Adrenal gland (tissue), 5 donors: ENCODE data around the gene PRKG1.

ENCODE experiments used
- POLR2A ChIP-seq, 2 donors: fragments of 450-650 bp; IDR thresholded peaks; one replicate each; pipeline ENCODE4 v1.6.1; 2017; ENCODE audit warnings: antibody characterized with exemption in 2 of 2, mild to moderate bottlenecking in 2 of 2, moderate library complexity in 1 of 2
- TF ChIP-seq, protein P1 (sequence below), 6 experiments: fragments of 450-650 bp in 4 of 6; fragments of 200-600 bp in 2 of 6; sonication (generic) in 1 of 6; IDR thresholded peaks; 1 replicate in 5 of 6; 2 replicates in 1 of 6; pipeline versions ENCODE4 v1.5.1 to v1.8.0; 2016 to 2021; ENCODE audit warnings: antibody characterized with exemption in 6 of 6, mild to moderate bottlenecking in 2 of 6, moderate library complexity in 1 of 6
- donor health status: DM: no; HTN: no; CAD: no.

DNA sequence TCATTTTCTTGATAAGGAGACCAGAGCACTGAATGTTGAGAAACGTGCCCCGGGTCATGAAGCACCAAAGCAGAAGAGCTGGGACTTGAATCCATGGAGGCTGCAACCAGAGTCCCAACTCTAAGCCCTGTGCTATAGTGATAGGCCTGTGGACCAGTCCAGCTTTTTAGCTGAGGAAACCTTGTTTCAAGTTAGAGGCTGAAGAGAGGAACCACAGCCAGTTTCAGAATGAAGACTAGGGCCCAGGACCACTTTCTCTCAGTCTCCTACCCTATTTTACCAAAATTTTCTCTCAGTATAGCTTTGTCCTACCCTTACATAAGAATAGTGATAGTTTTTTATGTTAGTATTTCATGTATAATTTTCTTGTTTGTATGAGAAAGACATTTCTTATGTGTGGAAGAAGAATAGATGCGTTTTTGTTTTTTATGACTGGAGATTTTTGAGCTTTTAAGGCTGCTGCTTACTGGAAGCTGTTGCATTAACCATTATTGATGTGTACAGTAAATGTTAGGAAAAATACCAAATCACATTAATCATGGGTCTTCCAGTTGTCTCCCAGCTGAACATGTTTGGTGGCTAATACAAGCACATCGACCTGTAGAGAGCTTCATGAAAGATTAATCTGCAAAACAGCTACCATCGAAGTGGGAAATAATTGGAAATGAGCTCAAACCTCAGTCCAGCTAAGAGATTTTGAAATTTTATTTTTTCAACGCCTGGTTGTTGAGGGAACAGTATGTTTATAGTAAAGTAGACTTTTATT is 670.1 kb downstream of the PRKG1 start:
- TF ChIP-seq, protein P1, sequence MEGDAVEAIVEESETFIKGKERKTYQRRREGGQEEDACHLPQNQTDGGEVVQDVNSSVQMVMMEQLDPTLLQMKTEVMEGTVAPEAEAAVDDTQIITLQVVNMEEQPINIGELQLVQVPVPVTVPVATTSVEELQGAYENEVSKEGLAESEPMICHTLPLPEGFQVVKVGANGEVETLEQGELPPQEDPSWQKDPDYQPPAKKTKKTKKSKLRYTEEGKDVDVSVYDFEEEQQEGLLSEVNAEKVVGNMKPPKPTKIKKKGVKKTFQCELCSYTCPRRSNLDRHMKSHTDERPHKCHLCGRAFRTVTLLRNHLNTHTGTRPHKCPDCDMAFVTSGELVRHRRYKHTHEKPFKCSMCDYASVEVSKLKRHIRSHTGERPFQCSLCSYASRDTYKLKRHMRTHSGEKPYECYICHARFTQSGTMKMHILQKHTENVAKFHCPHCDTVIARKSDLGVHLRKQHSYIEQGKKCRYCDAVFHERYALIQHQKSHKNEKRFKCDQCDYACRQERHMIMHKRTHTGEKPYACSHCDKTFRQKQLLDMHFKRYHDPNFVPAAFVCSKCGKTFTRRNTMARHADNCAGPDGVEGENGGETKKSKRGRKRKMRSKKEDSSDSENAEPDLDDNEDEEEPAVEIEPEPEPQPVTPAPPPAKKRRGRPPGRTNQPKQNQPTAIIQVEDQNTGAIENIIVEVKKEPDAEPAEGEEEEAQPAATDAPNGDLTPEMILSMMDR (IDR thresholded peaks at IDR 0.05) = no peak
- TF ChIP-seq POLR2A (IDR thresholded peaks at IDR 0.05) = no peak
